SK-N-SH treated with all-trans-retinoic acid at 6 μM for 48 hours (cell line): Measurements from ENCODE around the gene CCM2.

Experiments
- ATAC-seq: fragments of 200-7000 bp; cut with Tn5 transposase; 3 replicates; pipeline ENCODE4 v1.9.1; 2020; ENCODE audit warnings: mild to moderate bottlenecking, moderate library complexity
- ARNTL ChIP-seq: fragments of 450-650 bp; formaldehyde crosslinking; IDR thresholded peaks from 2 replicates; pipeline ENCODE4 v1.5.0; 2020; ENCODE audit warnings: low read depth, mild to moderate bottlenecking, moderate library complexity, borderline replicate concordance
- BACH2 ChIP-seq: fragments of 250-450 bp; sonication (Bioruptor Pico); IDR thresholded peaks from 2 replicates; pipeline ENCODE4 v1.9.0; 2021; ENCODE audit warnings: mild to moderate bottlenecking, borderline replicate concordance
- CREB5 ChIP-seq: fragments of 250-450 bp; sonication (Bioruptor Pico); IDR thresholded peaks from 2 replicates; pipeline ENCODE4 v1.5.1; 2020; ENCODE audit warnings: low read depth, mild to moderate bottlenecking, moderate library complexity
- CSDC2 ChIP-seq: fragments of 250-450 bp; sonication (Bioruptor Pico); IDR thresholded peaks from 2 replicates; pipeline ENCODE4 v1.5.0; 2020; ENCODE audit warnings: mild to moderate bottlenecking, moderate library complexity
- CSRNP3 ChIP-seq: fragments of 250-450 bp; sonication (Bioruptor Pico); IDR thresholded peaks from 2 replicates; pipeline ENCODE4 v1.5.1; 2021; ENCODE audit warnings: mild to moderate bottlenecking, moderate library complexity
- ESRRG ChIP-seq: fragments of 250-450 bp; sonication (Bioruptor Pico); IDR thresholded peaks from 2 replicates; pipeline ENCODE4 v1.6.1; 2021; ENCODE audit warnings: mild to moderate bottlenecking
- ISL1 ChIP-seq: fragments of 250-450 bp; sonication (Bioruptor Pico); IDR thresholded peaks from 2 replicates; pipeline ENCODE4 v2.1.2; 2022; ENCODE audit warnings: mild to moderate bottlenecking, moderate library complexity
- OSR1 ChIP-seq: fragments of 250-450 bp; sonication (Bioruptor Pico); IDR thresholded peaks from 2 replicates; pipeline ENCODE4 v1.8.0; 2022; ENCODE audit warnings: moderate library complexity, mild to moderate bottlenecking, inconsistent platforms
- PPARA ChIP-seq: fragments of 250-450 bp; sonication (Bioruptor Pico); IDR thresholded peaks from 2 replicates; pipeline ENCODE4 v1.5.0; 2020; ENCODE audit warnings: mild to moderate bottlenecking, borderline replicate concordance
- RARB ChIP-seq: fragments of 250-450 bp; sonication (Bioruptor Pico); IDR thresholded peaks from 2 replicates; pipeline ENCODE4 v1.8.0; 2021; ENCODE audit warnings: mild to moderate bottlenecking, moderate library complexity
- SNAI2 ChIP-seq: fragments of 250-450 bp; sonication (Bioruptor Pico); IDR thresholded peaks from 2 replicates; pipeline ENCODE4 v1.5.0; 2020; ENCODE audit warnings: mild to moderate bottlenecking, moderate library complexity
- TCF4 ChIP-seq: fragments of 250-450 bp; sonication (Bioruptor Pico); IDR thresholded peaks from 2 replicates; pipeline ENCODE4 v1.8.0; 2021; ENCODE audit warnings: mild to moderate bottlenecking, moderate library complexity, borderline replicate concordance
- TOX ChIP-seq: fragments of 250-450 bp; sonication (Bioruptor Pico); IDR thresholded peaks from 2 replicates; pipeline ENCODE4 v1.8.0; 2021; ENCODE audit warnings: mild to moderate bottlenecking, moderate library complexity, borderline replicate concordance
- TSHZ2 ChIP-seq: fragments of 250-450 bp; sonication (Bioruptor Pico); IDR thresholded peaks from 2 replicates; pipeline ENCODE4 v1.5.0; 2020; ENCODE audit warnings: mild to moderate bottlenecking, moderate library complexity
- ZC3H10 ChIP-seq: fragments of 250-450 bp; sonication (Bioruptor Pico); IDR thresholded peaks from 2 replicates; pipeline ENCODE4 v1.5.1; 2021; ENCODE audit warnings: mild to moderate bottlenecking, moderate library complexity
- ZFP3 ChIP-seq: fragments of 250-450 bp; sonication (Bioruptor Pico); IDR thresholded peaks from 2 replicates; pipeline ENCODE4 v1.5.0; 2020; ENCODE audit warnings: mild to moderate bottlenecking, moderate library complexity
- ZFP30 ChIP-seq: fragments of 450-650 bp; formaldehyde crosslinking; IDR thresholded peaks from 2 replicates; pipeline ENCODE4 v1.5.0; 2022; ENCODE audit warnings: mild to moderate bottlenecking, moderate library complexity
- ZNF565 ChIP-seq: fragments of 450-650 bp; formaldehyde crosslinking; conservative IDR thresholded peaks from 2 replicates; pipeline ENCODE4 v1.5.0; 2020; ENCODE audit warnings: low read depth, mild to moderate bottlenecking, moderate library complexity
- ZNF70 ChIP-seq: fragments of 450-650 bp; formaldehyde crosslinking; IDR thresholded peaks from 2 replicates; pipeline ENCODE4 v1.5.0; 2020; ENCODE audit warnings: mild to moderate bottlenecking, moderate library complexity
- ZNF8 ChIP-seq: fragments of 450-650 bp; formaldehyde crosslinking; IDR thresholded peaks from 2 replicates; pipeline ENCODE4 v1.5.0; 2020; ENCODE audit warnings: mild to moderate bottlenecking, moderate library complexity
- TF ChIP-seq, protein P1 (sequence below): fragments of 250-450 bp; sonication (Bioruptor Pico); IDR thresholded peaks from 2 replicates; pipeline ENCODE4 v1.8.0; 2021; ENCODE audit warnings: low read depth, mild to moderate bottlenecking, moderate library complexity, borderline replicate concordance
- TF ChIP-seq, protein P2 (sequence below): fragments of 250-450 bp; sonication (Bioruptor Pico); IDR thresholded peaks from 2 replicates; pipeline ENCODE4 v1.8.0; 2020; ENCODE audit warnings: mild to moderate bottlenecking, moderate library complexity, borderline replicate concordance

The CCM2 gene

GRCh38 chr7:45035893-45036292, 35.9 kb downstream of the CCM2 start (continued):
- no peak for TF ChIP-seq ISL1 (CRISPR knock-in tag)
- no peak for TF ChIP-seq CREB5 (CRISPR knock-in tag)
- no peak for TF ChIP-seq ZNF70
- TF ChIP-seq OSR1 (CRISPR knock-in tag), result no peak
- no peak for TF ChIP-seq ZFP3
- no peak for TF ChIP-seq ZC3H10 (CRISPR knock-in tag)
- TF ChIP-seq, protein P1, sequence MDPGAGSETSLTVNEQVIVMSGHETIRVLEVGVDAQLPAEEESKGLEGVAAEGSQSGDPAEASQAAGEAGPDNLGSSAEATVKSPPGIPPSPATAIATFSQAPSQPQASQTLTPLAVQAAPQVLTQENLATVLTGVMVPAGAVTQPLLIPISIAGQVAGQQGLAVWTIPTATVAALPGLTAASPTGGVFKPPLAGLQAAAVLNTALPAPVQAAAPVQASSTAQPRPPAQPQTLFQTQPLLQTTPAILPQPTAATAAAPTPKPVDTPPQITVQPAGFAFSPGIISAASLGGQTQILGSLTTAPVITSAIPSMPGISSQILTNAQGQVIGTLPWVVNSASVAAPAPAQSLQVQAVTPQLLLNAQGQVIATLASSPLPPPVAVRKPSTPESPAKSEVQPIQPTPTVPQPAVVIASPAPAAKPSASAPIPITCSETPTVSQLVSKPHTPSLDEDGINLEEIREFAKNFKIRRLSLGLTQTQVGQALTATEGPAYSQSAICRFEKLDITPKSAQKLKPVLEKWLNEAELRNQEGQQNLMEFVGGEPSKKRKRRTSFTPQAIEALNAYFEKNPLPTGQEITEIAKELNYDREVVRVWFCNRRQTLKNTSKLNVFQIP (CRISPR knock-in tag), result no peak
- no peak for TF ChIP-seq ZFP30
- no peak for TF ChIP-seq PPARA (CRISPR knock-in tag)

GRCh38 chr7:45036317-45036716, 36.3 kb downstream of the CCM2 start:
- no peak for TF ChIP-seq BACH2 (CRISPR knock-in tag)
- TF ChIP-seq ARNTL (CRISPR knock-in tag), result no peak
- no peak for TF ChIP-seq ZNF565 (CRISPR knock-in tag)
- TF ChIP-seq TSHZ2 (CRISPR knock-in tag), result no peak
- no peak for TF ChIP-seq ZFP30
- TF ChIP-seq CSDC2, result no peak
- no peak for TF ChIP-seq OSR1 (CRISPR knock-in tag)
- TF ChIP-seq ZNF8 (CRISPR knock-in tag), result no peak
- TF ChIP-seq ZFP3, result no peak
- TF ChIP-seq, protein P2, sequence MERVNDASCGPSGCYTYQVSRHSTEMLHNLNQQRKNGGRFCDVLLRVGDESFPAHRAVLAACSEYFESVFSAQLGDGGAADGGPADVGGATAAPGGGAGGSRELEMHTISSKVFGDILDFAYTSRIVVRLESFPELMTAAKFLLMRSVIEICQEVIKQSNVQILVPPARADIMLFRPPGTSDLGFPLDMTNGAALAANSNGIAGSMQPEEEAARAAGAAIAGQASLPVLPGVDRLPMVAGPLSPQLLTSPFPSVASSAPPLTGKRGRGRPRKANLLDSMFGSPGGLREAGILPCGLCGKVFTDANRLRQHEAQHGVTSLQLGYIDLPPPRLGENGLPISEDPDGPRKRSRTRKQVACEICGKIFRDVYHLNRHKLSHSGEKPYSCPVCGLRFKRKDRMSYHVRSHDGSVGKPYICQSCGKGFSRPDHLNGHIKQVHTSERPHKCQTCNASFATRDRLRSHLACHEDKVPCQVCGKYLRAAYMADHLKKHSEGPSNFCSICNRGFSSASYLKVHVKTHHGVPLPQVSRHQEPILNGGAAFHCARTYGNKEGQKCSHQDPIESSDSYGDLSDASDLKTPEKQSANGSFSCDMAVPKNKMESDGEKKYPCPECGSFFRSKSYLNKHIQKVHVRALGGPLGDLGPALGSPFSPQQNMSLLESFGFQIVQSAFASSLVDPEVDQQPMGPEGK (CRISPR knock-in tag), result no peak
- TF ChIP-seq ESRRG (CRISPR knock-in tag), result no peak
- no peak for TF ChIP-seq PPARA (CRISPR knock-in tag)
- ATAC-seq, result no peak

- no peak for TF ChIP-seq ARNTL (CRISPR knock-in tag)
- TF ChIP-seq ESRRG (CRISPR knock-in tag), result no peak
- TF ChIP-seq, protein P1 (CRISPR knock-in tag), result no peak
- TF ChIP-seq, protein P2 (CRISPR knock-in tag), result no peak
- no peak for TF ChIP-seq SNAI2 (CRISPR knock-in tag)
- no peak for TF ChIP-seq BACH2 (CRISPR knock-in tag)
- no peak for TF ChIP-seq CSDC2
- TF ChIP-seq ZFP30, result no peak
- TF ChIP-seq CSRNP3 (CRISPR knock-in tag), result no peak
- no peak for TF ChIP-seq TOX (CRISPR knock-in tag)
- TF ChIP-seq ZNF70, result no peak
- no peak for TF ChIP-seq RARB
- no peak for TF ChIP-seq PPARA (CRISPR knock-in tag)
- no peak for TF ChIP-seq CREB5 (CRISPR knock-in tag)
- no peak for TF ChIP-seq ZNF8 (CRISPR knock-in tag)
- TF ChIP-seq OSR1 (CRISPR knock-in tag), result no peak
- TF ChIP-seq TCF4 (CRISPR knock-in tag), result no peak
- no peak for TF ChIP-seq ZFP3
- no peak for TF ChIP-seq ZNF565 (CRISPR knock-in tag)
- TF ChIP-seq ZC3H10 (CRISPR knock-in tag), result no peak
- TF ChIP-seq, all 23 proteins: peak for 0
- ATAC-seq, result no peak
Observed at GRCh38 chr7:45036796-45037195, 36.8 kb downstream of the CCM2 start.
